GM12874 (cell line): ENCODE data around the gene PRKCSH.

ENCODE experiments used
- CTCF ChIP-seq: IDR thresholded peaks from 2 replicates; pipeline ENCODE4 v1.5.1; 2011; ENCODE audit warnings: low read depth, mild to moderate bottlenecking, control low read depth, low read length, moderate library complexity; ENCODE audit not compliant: insufficient read depth

The PRKCSH gene

GRCh38 chr19:11480715-11481533 is 45.5 kb downstream of the PRKCSH start, which contains the start of gene ELAVL3:
TSS of gene ELAVL3 (minus strand) at chr19:11481046. CDS start at chr19:11480608, 438 bp downstream.
- TF ChIP-seq CTCF: no peak

- 0 out of 2 replicates have a peak, but pooled peaks have one; percentile 1 for TF ChIP-seq CTCF
These were observed 46.3 kb downstream of the PRKCSH start for GRCh38 chr19:11481534-11482383.

GRCh38 chr19:11482384-11483050 is 47.1 kb downstream of the PRKCSH start:
- peak; percentile 99 for TF ChIP-seq CTCF

GRCh38 chr19:11483366-11484111 is 48.1 kb downstream of the PRKCSH start:
- no peak for TF ChIP-seq CTCF

- TF ChIP-seq CTCF: no peak
These were observed 49.9 kb downstream of the PRKCSH start for GRCh38 chr19:11485245-11485837.

- no peak for TF ChIP-seq CTCF
These were observed 51.4 kb downstream of the PRKCSH start for GRCh38 chr19:11486661-11487503.
